ENCODE data around the gene FGB. TPM values are rescaled to one million over a fixed set of nuclear protein-coding genes. Genes with fewer than 3 reads are reported as not detected.
A peak's percentile ranks its signal among the peaks of the same experiment; 100 is the strongest.

FGB gene
- total RNA-seq, 1 experiment from 2014 or later = not detected

- DNase-seq (ENCODE audit: low read depth) = peak; percentile 27
Observed at GRCh38 chr4:154618708-154619315, 56.0 kb downstream of the FGB start.

- no peak for DNase-seq (ENCODE audit: low read depth)
Observed at GRCh38 chr4:154620111-154620510, 57.3 kb downstream of the FGB start.

Other genes starting within 250 kb of the FGB start
- gene DCHS2, start 71.2 kb upstream of the FGB start, total RNA-seq (2014; rRNA removed; shearing (Covaris generic)) = 0.15 and 0.40 TPM in 2 replicates
- 45.7 and 58.4 TPM in 2 replicates for gene PLRG1, start 12.6 kb upstream of the FGB start, total RNA-seq (2014; rRNA removed; shearing (Covaris generic))
- not detected in 2 replicates for gene FGA, start 27.7 kb downstream of the FGB start, total RNA-seq (2014; rRNA removed; shearing (Covaris generic))
- gene FGG, start 49.6 kb downstream of the FGB start, total RNA-seq (2014; rRNA removed; shearing (Covaris generic)) = not detected in 2 replicates
- gene LRAT, start 181.0 kb downstream of the FGB start, total RNA-seq (2014; rRNA removed; shearing (Covaris generic)) = 0.03 and 0.17 TPM in 2 replicates
- gene RBM46, start 218.3 kb downstream of the FGB start, total RNA-seq (2014; rRNA removed; shearing (Covaris generic)) = not detected in 2 replicates

All from Daoy (cell line).